NCI-H1694 (cell line): ENCODE results near the gene BTNL3.
"Not testable (repeated sequence)": the region's sequence is repeated elsewhere in the genome, so short reads cannot be mapped to it uniquely, and the experiment has no call there.

Experiments used
- DNase-seq: peaks from one replicate; lab custom pipeline; 2025; lab: John Stamatoyannopoulos, UW

The BTNL3 gene

GRCh38 chr5:180988592-180988991 lies at the start of gene BTNL3:
TSS of gene BTNL3 (plus strand) at chr5:180988846. CDS start at chr5:180989029, 183 bp downstream.
- peak; percentile 9 for DNase-seq

- no peak for DNase-seq
Observed at GRCh38 chr5:180950291-180950949, 38.2 kb upstream of the BTNL3 start.

GRCh38 chr5:180959661-180960060 lies 29.0 kb upstream of the BTNL3 start:
- DNase-seq: no peak

- DNase-seq: no peak
Observed at GRCh38 chr5:180960209-180960608, 28.4 kb upstream of the BTNL3 start.

- DNase-seq: no peak
Observed at GRCh38 chr5:180969406-180969805, 19.2 kb upstream of the BTNL3 start.

- no peak for DNase-seq
Observed at GRCh38 chr5:180970336-180970735, 18.3 kb upstream of the BTNL3 start.

- no peak for DNase-seq
Observed at GRCh38 chr5:180970875-180971274, 17.8 kb upstream of the BTNL3 start.

GRCh38 chr5:180974612-180975315 lies 13.9 kb upstream of the BTNL3 start:
- DNase-seq: no peak

GRCh38 chr5:180975338-180975737 lies 13.3 kb upstream of the BTNL3 start:
- no peak for DNase-seq

- DNase-seq: no peak
Observed at GRCh38 chr5:180976518-180976917, 12.1 kb upstream of the BTNL3 start.

GRCh38 chr5:180977852-180978251 lies 10.8 kb upstream of the BTNL3 start:
- DNase-seq: no peak

GRCh38 chr5:180982008-180982741 lies 6.5 kb upstream of the BTNL3 start:
- no peak for DNase-seq

GRCh38 chr5:180988016-180988415 lies 630 bp upstream of the BTNL3 start:
- no peak for DNase-seq

GRCh38 chr5:180990086-180990881 lies 1.6 kb downstream of the BTNL3 start:
- DNase-seq: no peak

GRCh38 chr5:180990882-180991242 lies 2.2 kb downstream of the BTNL3 start:
- DNase-seq: peak; percentile 24

- DNase-seq: no peak
Observed at GRCh38 chr5:181001947-181002346, 13.3 kb downstream of the BTNL3 start.

- no peak for DNase-seq
Observed at GRCh38 chr5:181005791-181006190, 17.1 kb downstream of the BTNL3 start.

- no peak for DNase-seq
Observed at GRCh38 chr5:181008136-181008535, 19.5 kb downstream of the BTNL3 start.

GRCh38 chr5:181010018-181010417 lies 21.4 kb downstream of the BTNL3 start:
- not testable (repeated sequence) for DNase-seq

GRCh38 chr5:181014654-181015053 lies 26.0 kb downstream of the BTNL3 start:
- not testable (repeated sequence) for DNase-seq

- DNase-seq: not testable (repeated sequence)
Observed at GRCh38 chr5:181017448-181017847, 28.8 kb downstream of the BTNL3 start.

- DNase-seq: no peak
Observed at GRCh38 chr5:181020688-181021087, 32.0 kb downstream of the BTNL3 start.
